GM23338 (cell line): Measurements from ENCODE around the gene UBN2. TPM values are rescaled to one million over a fixed set of nuclear protein-coding genes. Genes with fewer than 3 reads are reported as not detected.

Experiments
- ATAC-seq: fragments of 200-7000 bp; cut with Tn5 transposase; 3 replicates; pipeline ENCODE4 v1.9.1; 2020
- DNase-seq: peaks from one replicate; pipeline ENCODE4 v3.0.0-alpha.2; 2015; ENCODE audit warnings: low spot score
- H2AFZ ChIP-seq: fragments of 200-600 bp; sonication (generic); 2 replicates; pipeline ENCODE4 v1.8.0; 2016; ENCODE audit warnings: antibody characterized with exemption, mild to moderate bottlenecking, moderate library complexity
- H3F3A ChIP-seq: fragments of 200-600 bp; sonication (generic); replicated peaks from 2 replicates; pipeline ENCODE4 v1.8.0; 2017; ENCODE audit warnings: antibody characterized with exemption, mixed run types, low read depth
- H3K27ac ChIP-seq: fragments of 200-600 bp; sonication (generic); 2 replicates; pipeline ENCODE4 v1.6.1; 2016; ENCODE audit warnings: low read depth
- H3K27me3 ChIP-seq: fragments of 200-600 bp; sonication (generic); 2 replicates; pipeline ENCODE4 v1.8.0; 2016; ENCODE audit warnings: mild to moderate bottlenecking, mixed run types, moderate library complexity; ENCODE audit not compliant: insufficient read depth
- H3K36me3 ChIP-seq: fragments of 200-600 bp; sonication (generic); 2 replicates; pipeline ENCODE4 v1.8.0; 2016; ENCODE audit warnings: mild to moderate bottlenecking; ENCODE audit not compliant: insufficient read depth
- H3K4me1 ChIP-seq: fragments of 200-600 bp; sonication (generic); 2 replicates; pipeline ENCODE4 v1.8.0; 2016; ENCODE audit warnings: mild to moderate bottlenecking, moderate library complexity; ENCODE audit not compliant: insufficient read depth
- H3K4me2 ChIP-seq: fragments of 200-600 bp; sonication (generic); 2 replicates; pipeline ENCODE4 v1.7.1; 2017; ENCODE audit warnings: mixed run types
- H3K4me3 ChIP-seq: fragments of 200-600 bp; sonication (generic); 2 replicates; pipeline ENCODE4 v1.6.1; 2016; ENCODE audit warnings: mixed run types
- H3K79me2 ChIP-seq: fragments of 200-600 bp; sonication (generic); replicated peaks from 2 replicates; pipeline ENCODE4 v1.8.0; 2017; ENCODE audit warnings: mild to moderate bottlenecking; ENCODE audit not compliant: insufficient read depth
- H3K9me2 ChIP-seq: fragments of 200-600 bp; sonication (generic); 2 replicates; pipeline ENCODE4 v1.8.0; 2017; ENCODE audit not compliant: insufficient read depth
- H4K20me1 ChIP-seq: fragments of 200-600 bp; sonication (generic); replicated peaks from 2 replicates; pipeline ENCODE4 v1.8.0; 2017; ENCODE audit warnings: mild to moderate bottlenecking; ENCODE audit not compliant: insufficient read depth
- H3K27ac Mint-ChIP-seq: 2 replicates; pipeline ENCODE4 v1.8.0; 2020; ENCODE audit warnings: inconsistent platforms, mild to moderate bottlenecking, moderate library complexity, mixed read lengths
- H3K27me3 Mint-ChIP-seq: 3 replicates; pipeline ENCODE4 v1.8.0; 2022; ENCODE audit warnings: low read depth, mild to moderate bottlenecking, moderate library complexity, mixed read lengths, inconsistent platforms; ENCODE audit not compliant: insufficient read depth, poor library complexity
- H3K36me3 Mint-ChIP-seq: 3 replicates; pipeline ENCODE4 v1.8.0; 2021; ENCODE audit warnings: low read depth, mild to moderate bottlenecking, inconsistent platforms, moderate library complexity, mixed read lengths
- H3K4me1 Mint-ChIP-seq: 3 replicates; pipeline ENCODE4 v1.8.0; 2020; ENCODE audit warnings: mild to moderate bottlenecking, inconsistent platforms, mixed read lengths
- H3K4me3 Mint-ChIP-seq: 3 replicates; pipeline ENCODE4 v1.8.0; 2021; ENCODE audit warnings: moderate library complexity, mild to moderate bottlenecking, inconsistent platforms, mixed read lengths
- H3K9me3 Mint-ChIP-seq: 3 replicates; pipeline ENCODE4 v1.8.0; 2020; ENCODE audit warnings: moderate library complexity, mild to moderate bottlenecking, inconsistent platforms, mixed read lengths
- CREB1 ChIP-seq: fragments of 250-450 bp; sonication (Bioruptor Pico); IDR thresholded peaks from 2 replicates; pipeline ENCODE4 v1.5.0; 2020; ENCODE audit warnings: low read depth, mild to moderate bottlenecking, moderate library complexity
- EZH2 ChIP-seq: fragments of 200-600 bp; sonication (generic); IDR thresholded peaks from one replicate; pipeline ENCODE4 v1.8.0; 2017; ENCODE audit warnings: antibody characterized with exemption, mild to moderate bottlenecking, low read depth; ENCODE audit not compliant: unreplicated experiment
- EZH2phosphoT487 ChIP-seq: fragments of 200-600 bp; sonication (generic); IDR thresholded peaks from one replicate; pipeline ENCODE4 v1.8.1; 2018; ENCODE audit warnings: antibody characterized with exemption; ENCODE audit not compliant: unreplicated experiment
- JUNB ChIP-seq: IDR thresholded peaks from one replicate; pipeline ENCODE4 v1.6.1; 2016; ENCODE audit warnings: antibody characterized with exemption; ENCODE audit not compliant: unreplicated experiment
- POLR2AphosphoS5 ChIP-seq: IDR thresholded peaks from 2 replicates; pipeline ENCODE4 v1.6.1; 2016; ENCODE audit warnings: antibody characterized with exemption, low read depth
- STAT1 ChIP-seq: IDR thresholded peaks from one replicate; pipeline ENCODE4 v1.6.1; 2016; ENCODE audit warnings: antibody characterized with exemption; ENCODE audit not compliant: unreplicated experiment
- ZNF114 ChIP-seq: fragments of 250-450 bp; sonication (Bioruptor Pico); IDR thresholded peaks from 2 replicates; pipeline ENCODE4 v1.5.0; 2020; ENCODE audit warnings: mild to moderate bottlenecking, moderate library complexity
- ZNF331 ChIP-seq: fragments of 250-450 bp; sonication (Bioruptor Pico); IDR thresholded peaks from 2 replicates; pipeline ENCODE4 v1.5.0; 2020; ENCODE audit warnings: low read depth, mild to moderate bottlenecking, moderate library complexity
- polyA plus RNA-seq: library from polyadenylated mRNA; unstranded; fragments of >200 nt; fragmentation: Nextera tagmentation; extraction: Ambion mirVana; gene quantifications from 2 replicates; pipeline ENCODE4 v1.2.1, GENCODE V29; 2016
- total RNA-seq: library from RNA; depleted of rRNA; stranded (reverse); fragments of >200 nt; shearing (Covaris generic); gene quantifications from 2 replicates; pipeline ENCODE4 v1.2.3, GENCODE V29; 2014
- TF ChIP-seq, protein P1 (sequence below): fragments of 250-450 bp; sonication (Bioruptor Pico); IDR thresholded peaks from 2 replicates; pipeline ENCODE4 v1.5.0; 2020; ENCODE audit warnings: mild to moderate bottlenecking, moderate library complexity
- TF ChIP-seq, protein P2 (sequence below): IDR thresholded peaks from one replicate; pipeline ENCODE4 v1.6.1; 2018; ENCODE audit warnings: antibody characterized with exemption; ENCODE audit not compliant: unreplicated experiment
- TF ChIP-seq, protein P3 (sequence below): IDR thresholded peaks from 2 replicates; pipeline ENCODE4 v1.6.1; 2016; ENCODE audit warnings: antibody characterized with exemption

The UBN2 gene
- total and polyA plus RNA-seq, 2 experiments from 2014 or later, result 18.5 to 26.6 TPM

DNA sequence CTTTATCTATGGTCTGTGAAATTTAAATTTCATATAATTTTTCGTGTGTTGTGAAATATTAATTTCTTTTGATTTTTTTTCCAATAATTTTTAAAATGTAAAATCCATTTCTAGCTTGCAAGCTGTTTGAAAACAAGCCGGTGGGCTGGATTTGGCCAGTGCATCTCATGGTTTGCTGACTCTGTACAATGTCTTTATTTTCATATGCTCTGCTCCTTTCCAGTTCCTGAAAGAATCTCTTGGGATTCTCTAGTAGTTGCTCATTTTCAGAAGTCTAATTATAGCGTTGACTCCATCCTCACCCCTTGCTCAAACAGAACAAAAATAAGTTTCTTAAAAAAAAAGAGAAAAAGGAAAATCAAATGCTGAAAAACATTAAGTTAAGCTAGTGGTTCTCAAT, 21.4 kb downstream of the UBN2 start (continued):
- TF ChIP-seq, protein P1, sequence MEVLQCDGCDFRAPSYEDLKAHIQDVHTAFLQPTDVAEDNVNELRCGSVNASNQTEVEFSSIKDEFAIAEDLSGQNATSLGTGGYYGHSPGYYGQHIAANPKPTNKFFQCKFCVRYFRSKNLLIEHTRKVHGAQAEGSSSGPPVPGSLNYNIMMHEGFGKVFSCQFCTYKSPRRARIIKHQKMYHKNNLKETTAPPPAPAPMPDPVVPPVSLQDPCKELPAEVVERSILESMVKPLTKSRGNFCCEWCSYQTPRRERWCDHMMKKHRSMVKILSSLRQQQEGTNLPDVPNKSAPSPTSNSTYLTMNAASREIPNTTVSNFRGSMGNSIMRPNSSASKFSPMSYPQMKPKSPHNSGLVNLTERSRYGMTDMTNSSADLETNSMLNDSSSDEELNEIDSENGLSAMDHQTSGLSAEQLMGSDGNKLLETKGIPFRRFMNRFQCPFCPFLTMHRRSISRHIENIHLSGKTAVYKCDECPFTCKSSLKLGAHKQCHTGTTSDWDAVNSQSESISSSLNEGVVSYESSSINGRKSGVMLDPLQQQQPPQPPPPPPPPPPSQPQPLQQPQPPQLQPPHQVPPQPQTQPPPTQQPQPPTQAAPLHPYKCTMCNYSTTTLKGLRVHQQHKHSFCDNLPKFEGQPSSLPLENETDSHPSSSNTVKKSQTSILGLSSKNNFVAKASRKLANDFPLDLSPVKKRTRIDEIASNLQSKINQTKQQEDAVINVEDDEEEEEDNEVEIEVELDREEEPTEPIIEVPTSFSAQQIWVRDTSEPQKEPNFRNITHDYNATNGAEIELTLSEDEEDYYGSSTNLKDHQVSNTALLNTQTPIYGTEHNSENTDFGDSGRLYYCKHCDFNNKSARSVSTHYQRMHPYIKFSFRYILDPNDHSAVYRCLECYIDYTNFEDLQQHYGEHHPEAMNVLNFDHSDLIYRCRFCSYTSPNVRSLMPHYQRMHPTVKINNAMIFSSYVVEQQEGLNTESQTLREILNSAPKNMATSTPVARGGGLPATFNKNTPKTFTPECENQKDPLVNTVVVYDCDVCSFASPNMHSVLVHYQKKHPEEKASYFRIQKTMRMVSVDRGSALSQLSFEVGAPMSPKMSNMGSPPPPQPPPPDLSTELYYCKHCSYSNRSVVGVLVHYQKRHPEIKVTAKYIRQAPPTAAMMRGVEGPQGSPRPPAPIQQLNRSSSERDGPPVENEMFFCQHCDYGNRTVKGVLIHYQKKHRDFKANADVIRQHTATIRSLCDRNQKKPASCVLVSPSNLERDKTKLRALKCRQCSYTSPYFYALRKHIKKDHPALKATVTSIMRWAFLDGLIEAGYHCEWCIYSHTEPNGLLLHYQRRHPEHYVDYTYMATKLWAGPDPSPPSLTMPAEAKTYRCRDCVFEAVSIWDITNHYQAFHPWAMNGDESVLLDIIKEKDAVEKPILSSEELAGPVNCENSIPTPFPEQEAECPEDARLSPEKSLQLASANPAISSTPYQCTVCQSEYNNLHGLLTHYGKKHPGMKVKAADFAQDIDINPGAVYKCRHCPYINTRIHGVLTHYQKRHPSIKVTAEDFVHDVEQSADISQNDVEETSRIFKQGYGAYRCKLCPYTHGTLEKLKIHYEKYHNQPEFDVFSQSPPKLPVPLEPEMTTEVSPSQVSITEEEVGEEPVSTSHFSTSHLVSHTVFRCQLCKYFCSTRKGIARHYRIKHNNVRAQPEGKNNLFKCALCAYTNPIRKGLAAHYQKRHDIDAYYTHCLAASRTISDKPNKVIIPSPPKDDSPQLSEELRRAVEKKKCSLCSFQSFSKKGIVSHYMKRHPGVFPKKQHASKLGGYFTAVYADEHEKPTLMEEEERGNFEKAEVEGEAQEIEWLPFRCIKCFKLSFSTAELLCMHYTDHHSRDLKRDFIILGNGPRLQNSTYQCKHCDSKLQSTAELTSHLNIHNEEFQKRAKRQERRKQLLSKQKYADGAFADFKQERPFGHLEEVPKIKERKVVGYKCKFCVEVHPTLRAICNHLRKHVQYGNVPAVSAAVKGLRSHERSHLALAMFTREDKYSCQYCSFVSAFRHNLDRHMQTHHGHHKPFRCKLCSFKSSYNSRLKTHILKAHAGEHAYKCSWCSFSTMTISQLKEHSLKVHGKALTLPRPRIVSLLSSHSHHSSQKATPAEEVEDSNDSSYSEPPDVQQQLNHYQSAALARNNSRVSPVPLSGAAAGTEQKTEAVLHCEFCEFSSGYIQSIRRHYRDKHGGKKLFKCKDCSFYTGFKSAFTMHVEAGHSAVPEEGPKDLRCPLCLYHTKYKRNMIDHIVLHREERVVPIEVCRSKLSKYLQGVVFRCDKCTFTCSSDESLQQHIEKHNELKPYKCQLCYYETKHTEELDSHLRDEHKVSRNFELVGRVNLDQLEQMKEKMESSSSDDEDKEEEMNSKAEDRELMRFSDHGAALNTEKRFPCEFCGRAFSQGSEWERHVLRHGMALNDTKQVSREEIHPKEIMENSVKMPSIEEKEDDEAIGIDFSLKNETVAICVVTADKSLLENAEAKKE (CRISPR knock-in tag), result no peak
- no peak for TF ChIP-seq POLR2AphosphoS5

DNA sequence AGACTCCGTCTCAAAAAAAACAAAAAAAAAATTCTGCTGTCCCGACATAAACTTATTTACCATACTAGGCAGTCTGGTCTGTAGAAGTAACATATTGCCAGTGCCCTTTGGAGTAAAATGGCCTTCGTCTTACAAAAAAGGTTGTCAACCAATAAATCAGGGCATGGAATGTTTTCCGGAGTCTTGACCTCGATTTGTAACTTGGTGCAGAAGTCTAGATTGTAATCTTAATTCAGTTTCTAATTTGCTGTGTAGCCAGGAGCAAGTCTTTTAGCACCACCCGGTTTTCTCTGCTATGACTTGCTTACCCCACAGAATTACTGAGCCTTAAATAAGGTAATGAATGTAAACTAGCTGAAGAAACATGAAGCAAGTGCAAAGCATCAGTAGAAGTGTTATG, 23.2 kb downstream of the UBN2 start:
- Histone ChIP-seq H3K4me1 (no peaks in the 10 kb centered on the region), H3F3A (no peaks in the 10 kb centered on the region), H3K36me3 (peaks cover 32% of the 10 kb centered on the region; the same call in 1 of the 2 replicates), H3K27me3 (no peaks in the 10 kb centered on the region), H3K27ac (no peak overlapping the region), H4K20me1 (0 out of 2 replicates have a peak, but pooled peaks cover 4% of the 10 kb centered on the region), H3K4me2 (no peak overlapping the region), H3K9me2 (no peaks in the 10 kb centered on the region), H3K79me2 (peaks cover 6% of the 10 kb centered on the region; the same call in 1 of the 2 replicates), H3K4me3 (no peak overlapping the region), H2AFZ (no peak overlapping the region)
- Mint-ChIP-seq H3K9me3 (no peaks in the 10 kb centered on the region), H3K4me1 (no peaks in the 10 kb centered on the region), H3K4me3 (no peak overlapping the region), H3K27ac (no peak overlapping the region), H3K36me3 (peaks cover 37% of the 10 kb centered on the region), H3K27me3 (no peaks in the 10 kb centered on the region)
- ATAC-seq, result no peak
- no peak for DNase-seq
- TF ChIP-seq, protein P2, sequence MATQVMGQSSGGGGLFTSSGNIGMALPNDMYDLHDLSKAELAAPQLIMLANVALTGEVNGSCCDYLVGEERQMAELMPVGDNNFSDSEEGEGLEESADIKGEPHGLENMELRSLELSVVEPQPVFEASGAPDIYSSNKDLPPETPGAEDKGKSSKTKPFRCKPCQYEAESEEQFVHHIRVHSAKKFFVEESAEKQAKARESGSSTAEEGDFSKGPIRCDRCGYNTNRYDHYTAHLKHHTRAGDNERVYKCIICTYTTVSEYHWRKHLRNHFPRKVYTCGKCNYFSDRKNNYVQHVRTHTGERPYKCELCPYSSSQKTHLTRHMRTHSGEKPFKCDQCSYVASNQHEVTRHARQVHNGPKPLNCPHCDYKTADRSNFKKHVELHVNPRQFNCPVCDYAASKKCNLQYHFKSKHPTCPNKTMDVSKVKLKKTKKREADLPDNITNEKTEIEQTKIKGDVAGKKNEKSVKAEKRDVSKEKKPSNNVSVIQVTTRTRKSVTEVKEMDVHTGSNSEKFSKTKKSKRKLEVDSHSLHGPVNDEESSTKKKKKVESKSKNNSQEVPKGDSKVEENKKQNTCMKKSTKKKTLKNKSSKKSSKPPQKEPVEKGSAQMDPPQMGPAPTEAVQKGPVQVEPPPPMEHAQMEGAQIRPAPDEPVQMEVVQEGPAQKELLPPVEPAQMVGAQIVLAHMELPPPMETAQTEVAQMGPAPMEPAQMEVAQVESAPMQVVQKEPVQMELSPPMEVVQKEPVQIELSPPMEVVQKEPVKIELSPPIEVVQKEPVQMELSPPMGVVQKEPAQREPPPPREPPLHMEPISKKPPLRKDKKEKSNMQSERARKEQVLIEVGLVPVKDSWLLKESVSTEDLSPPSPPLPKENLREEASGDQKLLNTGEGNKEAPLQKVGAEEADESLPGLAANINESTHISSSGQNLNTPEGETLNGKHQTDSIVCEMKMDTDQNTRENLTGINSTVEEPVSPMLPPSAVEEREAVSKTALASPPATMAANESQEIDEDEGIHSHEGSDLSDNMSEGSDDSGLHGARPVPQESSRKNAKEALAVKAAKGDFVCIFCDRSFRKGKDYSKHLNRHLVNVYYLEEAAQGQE, result no peak
- TF ChIP-seq ZNF114 (CRISPR knock-in tag) (no peak), EZH2phosphoT487 (no peak), EZH2 (no peak), CREB1 (CRISPR knock-in tag) (no peak), ZNF331 (CRISPR knock-in tag) (no peak), JUNB (no peak), STAT1 (no peak)
- TF ChIP-seq, protein P3, sequence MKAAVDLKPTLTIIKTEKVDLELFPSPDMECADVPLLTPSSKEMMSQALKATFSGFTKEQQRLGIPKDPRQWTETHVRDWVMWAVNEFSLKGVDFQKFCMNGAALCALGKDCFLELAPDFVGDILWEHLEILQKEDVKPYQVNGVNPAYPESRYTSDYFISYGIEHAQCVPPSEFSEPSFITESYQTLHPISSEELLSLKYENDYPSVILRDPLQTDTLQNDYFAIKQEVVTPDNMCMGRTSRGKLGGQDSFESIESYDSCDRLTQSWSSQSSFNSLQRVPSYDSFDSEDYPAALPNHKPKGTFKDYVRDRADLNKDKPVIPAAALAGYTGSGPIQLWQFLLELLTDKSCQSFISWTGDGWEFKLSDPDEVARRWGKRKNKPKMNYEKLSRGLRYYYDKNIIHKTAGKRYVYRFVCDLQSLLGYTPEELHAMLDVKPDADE, result no peak
